Retina (tissue), 1 donor: ENCODE data around the gene TWIST2.

ENCODE experiments used
- DNase-seq: peaks from one replicate; pipeline ENCODE4 v3.0.0-alpha.2; 2016

Gene TWIST2

DNA sequence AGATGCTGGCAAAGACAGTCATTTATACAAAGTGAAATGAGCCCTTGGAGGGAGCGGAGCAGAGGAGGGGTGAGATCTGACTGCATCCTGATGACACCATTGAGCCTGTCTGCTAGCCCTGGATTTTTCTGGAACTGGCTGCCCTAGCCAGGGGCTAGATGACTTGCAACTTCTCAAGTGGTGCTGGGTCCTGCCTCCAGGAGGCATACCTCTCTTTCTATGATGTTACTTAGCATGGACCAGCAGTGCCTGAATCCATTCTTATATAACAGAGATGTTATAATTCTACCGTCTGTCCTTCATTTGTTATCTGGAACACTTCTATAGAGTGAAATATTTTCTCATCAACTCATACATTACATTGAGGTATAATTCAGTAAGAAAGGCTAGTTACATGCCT lies 8.5 kb upstream of the TWIST2 start:
- no peak for DNase-seq

DNA sequence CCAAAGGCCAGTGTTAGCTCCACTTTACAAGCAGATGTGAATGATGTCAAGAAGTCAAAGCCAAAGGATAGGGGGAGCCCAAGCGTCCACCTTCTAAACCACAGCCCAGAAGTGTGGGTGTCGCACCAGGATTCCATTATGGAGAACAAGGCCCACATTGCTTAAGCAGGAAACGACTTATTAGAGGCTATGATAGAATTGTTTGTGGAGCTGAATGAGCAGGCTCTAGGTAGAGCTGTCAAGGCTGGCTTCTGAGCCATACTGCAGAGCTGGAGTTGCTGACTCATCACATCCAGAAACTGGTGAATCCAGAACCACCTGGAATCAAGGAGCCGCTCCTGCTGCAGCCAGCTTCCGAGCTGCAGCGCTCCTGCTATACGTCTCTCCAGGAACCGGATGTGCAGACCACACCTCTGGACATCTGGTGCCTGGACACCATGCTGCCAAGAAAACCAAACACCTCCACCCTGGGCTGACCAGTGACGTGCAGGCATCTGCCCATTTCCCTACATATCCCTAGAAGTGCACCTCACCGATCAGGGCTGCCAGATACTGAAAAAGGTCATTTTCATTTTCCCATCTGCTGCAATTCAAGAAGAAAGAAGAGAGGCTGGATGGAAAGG lies 6.2 kb upstream of the TWIST2 start:
- no peak for DNase-seq

DNA sequence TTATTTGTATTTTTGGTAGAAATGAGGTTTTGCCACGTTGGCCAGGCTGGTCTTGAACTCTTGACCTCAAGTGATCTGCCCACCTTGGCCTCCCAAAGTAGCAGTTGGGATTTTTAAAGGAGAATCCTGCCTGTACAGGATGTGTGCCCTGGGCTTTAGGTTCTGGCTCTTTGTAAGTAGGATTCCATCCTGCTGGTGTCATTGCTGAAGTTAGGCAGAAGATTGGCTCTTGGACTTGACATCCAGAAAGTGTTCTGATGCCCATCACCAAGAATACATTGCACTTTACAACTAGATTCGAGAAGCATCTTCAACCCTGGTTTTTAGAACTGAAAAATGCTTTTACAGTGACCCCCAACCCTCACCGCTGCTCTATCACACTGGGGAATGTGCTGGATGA lies 4.4 kb upstream of the TWIST2 start:
- DNase-seq, result no peak

DNA sequence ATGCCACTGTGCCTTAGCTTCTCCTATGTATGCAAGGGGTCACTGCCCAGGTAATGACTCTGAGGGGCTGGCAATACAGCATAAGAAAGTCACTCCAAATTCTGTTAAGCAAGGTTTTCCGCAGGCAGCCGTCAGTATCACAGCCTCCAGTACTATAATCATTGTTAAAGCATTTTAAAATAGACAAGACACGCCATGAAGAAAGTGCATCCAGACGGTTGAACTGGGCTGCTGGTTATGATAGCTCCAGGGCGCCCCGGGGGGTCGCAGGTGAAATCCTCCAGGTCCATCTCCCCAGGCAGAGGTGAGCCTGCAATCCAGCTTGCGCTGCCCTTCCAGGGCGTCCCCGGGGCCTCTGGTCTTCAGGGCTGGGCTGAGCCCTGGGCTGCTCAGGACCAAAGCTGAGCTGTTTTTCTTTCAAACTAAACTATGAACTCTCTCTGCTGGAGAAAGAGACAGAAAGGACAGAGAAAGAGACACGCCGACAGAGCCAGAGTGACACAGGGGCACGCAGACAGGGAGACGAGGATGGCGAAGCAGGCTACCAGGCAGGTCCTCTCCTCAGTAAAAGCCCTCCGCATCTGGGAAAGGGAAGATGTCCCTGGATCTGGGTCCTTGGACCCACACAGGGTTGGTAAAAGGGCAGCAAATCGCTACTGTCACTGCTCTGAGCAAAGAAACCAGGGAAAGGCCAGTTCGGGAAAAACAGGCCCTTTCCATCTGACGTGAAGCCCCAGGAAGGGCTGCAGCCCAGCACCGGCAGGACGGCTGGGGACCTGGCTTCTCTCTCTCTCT lies 2.1 kb upstream of the TWIST2 start:
- DNase-seq, result no peak

DNA sequence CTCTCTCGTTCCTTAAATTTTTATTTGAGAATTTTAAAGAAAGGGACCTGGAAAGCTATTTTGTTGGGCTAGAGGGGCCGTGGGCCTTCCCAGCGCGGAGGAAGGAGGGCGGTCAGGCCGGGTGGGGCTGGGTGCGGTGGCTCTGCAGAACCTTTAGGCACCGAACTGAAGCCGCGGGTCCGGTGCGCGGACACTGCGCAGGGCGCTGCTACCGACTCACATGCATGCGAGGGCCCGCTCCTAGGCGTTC lies 1.6 kb upstream of the TWIST2 start:
- no peak for DNase-seq

DNA sequence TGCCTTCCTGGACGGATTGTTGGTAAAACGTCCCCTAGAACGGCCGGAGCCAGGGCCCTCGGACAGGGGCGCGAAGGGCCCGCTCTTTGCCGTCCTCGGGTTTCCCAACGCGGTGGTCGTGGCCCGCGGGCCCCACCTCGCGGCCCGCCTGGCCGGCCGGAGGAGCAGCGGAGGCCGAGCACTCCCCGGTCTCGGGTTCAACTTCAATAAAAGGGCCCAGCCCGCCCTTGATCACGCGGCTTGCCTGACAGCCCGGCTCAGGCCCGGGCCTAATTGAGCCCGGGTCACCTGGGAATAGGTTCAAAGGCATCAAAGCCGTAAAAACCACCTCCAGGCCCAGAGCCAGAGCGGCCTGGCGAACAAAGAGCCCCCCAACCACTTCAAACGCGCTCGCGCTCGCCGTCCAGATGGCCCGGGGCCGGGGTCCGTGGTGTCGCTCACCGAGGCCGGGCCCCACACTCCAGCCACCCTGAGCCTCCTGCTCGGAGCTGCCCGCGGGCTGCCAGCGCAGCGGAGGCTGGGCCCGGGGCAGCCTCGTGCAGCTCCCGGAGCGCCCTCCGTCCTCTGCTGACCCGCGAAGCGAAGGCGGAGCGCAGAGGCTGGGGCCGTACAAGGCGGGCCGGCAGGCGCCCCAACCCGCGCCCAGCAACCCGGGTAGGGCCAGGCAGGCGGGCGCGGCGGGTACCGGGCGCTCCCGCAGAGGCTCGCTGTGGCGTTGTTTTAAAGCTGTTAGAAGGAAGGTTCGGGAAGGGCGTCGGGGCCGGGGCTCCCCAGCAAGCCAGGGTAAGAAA lies 1.1 kb upstream of the TWIST2 start:
- DNase-seq, result peak; percentile 72

DNA sequence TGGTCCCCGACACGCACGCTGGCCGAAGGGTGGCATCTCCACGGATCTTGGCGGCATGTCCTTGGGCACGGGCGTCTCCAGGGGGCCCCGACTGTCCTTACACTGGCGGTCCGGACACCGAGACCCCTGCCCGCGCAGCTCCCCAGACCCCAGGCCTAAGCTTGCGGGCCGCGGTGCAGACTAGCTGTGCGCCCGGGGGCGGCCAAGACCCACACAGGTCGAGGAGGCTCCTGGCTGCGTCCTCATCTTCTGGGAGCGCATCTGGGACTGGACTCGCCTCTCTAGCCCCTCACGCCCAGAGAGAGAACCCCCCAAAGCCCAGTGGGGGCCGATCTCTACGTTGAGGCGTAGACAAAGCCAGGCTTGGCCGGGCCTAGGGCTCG lies 475 bp upstream of the TWIST2 start:
- DNase-seq, result no peak

DNA sequence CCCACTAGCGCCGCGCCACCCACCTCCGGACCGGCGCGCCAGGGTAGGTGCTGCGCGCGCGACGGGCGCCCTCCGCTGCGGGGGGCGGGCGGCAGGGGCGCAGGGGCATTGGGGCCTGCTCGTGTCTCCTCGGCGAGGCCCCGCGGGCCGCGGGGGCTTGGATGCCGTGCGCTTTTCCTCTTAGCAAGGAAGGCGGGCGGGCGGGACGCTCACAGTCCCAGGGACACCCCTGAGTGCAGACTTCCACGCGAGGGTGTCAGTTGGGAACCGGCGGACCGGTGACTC lies 748 bp downstream of the TWIST2 start:
- no peak for DNase-seq

DNA sequence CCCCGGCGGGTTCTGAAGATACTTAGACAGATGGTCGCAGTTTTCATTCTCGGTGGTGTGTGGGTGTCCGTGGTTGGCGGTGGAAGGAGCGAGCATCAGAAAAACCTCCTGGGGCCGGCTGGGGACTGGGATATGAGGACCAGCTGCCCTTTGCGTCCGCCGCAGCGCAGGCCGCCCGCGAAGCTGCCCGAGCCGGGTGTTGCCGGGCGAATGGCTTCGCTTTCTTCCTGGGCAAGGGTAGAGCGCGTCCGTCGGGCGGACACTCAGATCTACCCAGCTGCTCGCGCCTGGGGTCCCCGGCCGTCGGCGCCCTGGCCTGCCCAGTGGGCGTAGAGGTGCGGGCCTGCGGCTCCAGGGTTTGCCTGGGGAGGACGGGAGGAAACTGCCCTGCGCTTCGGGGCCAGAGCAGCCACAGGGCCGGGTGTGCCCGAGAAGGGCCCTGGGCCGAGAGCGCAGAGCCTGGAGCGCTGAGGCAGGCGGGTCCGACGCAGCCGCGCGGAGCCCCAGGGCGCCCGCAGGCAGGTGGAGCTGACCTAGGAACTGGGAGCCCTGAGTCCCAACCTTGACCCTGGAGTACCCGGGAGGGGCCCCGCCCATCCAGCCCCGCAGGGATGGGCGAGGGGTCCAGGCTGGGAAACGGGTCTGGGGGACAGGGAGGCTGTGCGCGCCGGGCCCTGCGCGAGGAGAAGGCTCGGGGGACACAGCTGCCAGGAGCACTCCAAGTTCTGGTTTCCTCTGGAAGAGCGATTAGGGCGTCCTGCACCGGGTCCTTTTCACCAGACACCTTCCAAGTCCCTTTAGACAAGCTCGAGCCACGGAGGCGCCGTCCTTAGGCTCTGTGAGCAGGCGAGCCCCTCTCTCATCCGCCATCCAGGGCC lies 1.3 kb downstream of the TWIST2 start:
- DNase-seq, result peak; percentile 61

DNA sequence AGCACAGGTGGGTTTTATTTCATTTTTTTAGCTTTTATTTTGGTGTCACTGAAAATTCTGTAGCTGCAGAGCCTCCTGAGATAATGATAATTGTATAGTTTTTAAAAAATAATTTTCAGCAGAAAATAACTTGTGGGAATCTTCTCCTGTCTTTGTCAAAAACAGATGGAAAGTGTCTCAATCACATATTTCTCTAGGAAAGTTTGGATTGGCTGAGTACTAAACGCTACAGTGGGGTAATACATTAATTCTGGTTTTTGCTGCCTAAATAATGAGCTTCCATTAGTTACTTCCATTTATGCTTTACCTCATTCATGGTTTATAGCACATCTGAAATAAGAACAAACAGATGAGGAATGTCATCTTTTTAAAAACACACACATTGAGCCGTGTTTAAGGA lies 2.2 kb downstream of the TWIST2 start:
- DNase-seq, result no peak

DNA sequence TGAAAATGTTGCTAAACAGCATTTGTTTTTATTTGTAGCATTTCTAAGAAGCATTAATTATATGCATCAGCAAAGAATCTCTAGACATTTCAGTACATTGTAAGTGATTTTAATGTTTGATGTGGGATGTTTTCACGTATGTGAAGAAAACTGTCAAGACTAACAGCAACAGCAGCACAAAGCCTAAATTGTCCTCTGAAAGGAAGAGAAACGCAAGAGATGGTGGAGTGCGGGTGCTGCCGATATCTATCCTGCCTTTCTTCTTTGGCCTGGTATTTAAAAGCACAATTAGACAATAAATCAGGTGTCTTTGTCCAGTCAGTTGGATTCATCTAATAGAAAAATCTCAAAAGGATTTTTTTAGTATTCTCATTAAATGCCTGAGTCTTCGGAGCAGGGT lies 3.1 kb downstream of the TWIST2 start:
- no peak for DNase-seq

DNA sequence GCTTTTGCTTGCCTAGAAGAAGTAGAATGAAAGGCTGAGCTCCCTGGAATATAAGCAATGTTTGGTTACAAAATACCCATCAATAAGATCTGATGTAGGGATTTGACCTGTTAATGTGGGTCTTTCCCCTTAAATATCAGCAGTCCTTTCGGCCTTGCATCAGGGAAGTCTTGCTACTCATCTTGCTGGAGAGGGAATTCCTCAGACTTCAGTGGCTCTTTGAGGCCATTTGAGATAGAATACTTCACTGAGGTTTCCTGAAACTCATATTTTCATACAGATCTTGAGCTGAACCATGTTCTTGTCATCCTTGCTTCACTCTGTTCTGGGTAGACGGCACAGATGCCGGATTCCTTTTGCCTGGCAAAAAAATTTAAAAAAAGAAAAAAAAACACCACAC lies 3.9 kb downstream of the TWIST2 start:
- DNase-seq, result no peak

DNA sequence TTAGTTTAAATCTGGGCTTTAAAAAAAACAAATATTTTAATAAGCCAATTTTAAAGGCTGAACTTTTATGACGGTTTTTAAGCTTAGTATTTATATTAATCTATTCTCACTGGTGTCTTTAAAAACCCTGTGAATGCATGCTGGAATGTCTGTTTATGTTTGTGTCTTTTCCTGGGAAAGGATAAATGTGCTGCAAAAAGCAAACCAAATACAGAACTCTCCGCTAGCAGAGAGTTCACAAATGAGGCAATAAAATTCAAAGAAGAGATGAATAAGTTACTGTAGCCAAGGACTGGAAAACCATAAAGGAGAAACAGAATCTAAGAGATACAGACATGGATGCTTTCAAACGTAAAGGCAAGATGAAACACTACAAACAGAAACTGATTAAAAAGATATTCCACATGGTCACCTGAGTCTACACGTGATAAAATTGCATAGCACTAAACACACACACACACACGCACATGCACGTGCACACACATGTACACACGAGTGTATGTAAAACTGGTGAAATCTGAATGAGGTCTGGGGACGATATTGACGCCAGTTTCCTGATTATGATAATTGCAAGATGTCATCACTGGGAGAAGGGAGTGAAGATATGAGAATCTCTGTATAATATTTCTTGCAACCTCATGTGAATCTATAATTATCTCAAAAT lies 4.5 kb downstream of the TWIST2 start:
- no peak for DNase-seq

DNA sequence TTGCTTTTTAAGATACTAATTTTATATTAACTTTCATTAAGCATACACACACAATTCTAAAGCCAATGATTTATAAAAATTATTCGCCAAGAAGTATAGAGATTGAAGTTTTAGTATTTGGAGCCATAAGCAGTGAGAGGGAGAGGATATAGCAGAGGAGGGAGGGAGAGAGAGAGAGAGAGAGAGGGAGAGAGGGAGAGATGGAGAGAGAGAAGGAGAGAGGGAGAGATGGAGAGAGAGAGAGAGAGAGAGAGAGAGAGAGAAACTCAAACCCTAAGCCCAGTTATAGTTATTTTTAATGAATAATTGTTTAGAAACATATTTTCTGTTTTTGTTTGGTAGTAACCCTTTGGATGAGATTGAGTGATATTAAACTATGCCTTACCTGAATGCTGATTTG lies 5.3 kb downstream of the TWIST2 start:
- DNase-seq, result no peak

DNA sequence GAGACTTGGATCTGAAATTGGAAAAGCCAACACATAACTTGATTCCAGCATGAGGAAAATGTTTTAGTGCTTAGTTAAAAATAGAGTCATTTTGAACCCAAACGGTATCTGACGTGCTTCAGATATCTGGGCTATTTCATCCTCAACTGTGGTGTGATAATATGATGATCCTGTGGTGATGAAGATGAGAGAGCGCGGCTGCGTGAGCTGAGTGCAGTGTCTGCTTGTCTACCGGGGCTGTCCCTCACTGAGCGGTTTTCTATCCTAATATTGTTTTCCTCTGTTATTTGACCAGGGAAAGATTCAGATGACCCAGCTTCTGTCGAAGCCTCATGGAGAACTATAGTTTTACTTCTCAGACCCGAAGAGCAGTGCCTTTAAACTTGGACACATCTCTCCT lies 5.8 kb downstream of the TWIST2 start:
- DNase-seq, result no peak

DNA sequence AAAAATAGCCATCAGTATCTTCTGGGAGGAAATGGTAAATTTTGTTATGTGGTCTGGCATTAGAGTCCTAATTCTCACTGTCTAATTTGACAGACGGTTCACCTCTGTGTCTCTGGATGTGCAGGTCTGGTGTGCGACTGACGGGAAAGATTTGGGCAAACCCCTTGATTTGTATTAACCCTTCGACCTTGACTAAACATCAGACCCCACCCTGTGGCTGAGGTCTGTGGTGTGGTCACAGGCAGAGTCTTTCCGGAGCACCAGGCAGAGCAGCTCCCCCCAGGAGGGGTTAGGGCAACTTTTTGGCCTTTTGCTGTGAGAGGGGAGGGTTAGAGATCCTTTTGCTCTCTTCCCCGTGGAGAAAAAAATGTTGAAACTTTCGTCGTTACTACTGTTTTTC lies 6.4 kb downstream of the TWIST2 start:
- no peak for DNase-seq

DNA sequence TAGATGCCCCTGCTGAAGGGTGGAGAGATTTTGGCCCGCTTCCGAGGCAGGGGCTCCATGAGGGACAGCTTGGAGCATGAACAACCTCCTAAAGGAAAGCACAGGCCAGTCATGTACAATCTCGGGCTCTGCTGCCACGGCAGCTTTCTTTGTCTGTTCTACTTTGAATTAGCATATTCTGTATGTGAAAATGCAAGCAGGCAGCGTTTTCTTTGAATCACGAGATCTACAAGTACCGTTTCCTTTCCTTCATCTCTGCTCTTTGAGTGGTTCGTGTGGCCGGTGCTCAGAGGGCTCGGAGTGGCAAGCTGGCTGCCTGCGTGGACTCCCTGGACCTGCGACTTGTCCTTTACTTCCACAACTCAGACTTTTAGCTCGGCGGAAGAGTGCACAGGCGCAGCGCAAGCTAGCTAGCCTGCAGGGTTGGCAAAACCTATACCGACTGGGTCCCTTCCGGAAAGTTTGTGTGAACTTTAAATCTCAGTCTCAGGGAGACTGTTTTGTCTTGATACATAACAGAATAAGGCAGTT lies 6.9 kb downstream of the TWIST2 start:
- DNase-seq, result no peak

DNA sequence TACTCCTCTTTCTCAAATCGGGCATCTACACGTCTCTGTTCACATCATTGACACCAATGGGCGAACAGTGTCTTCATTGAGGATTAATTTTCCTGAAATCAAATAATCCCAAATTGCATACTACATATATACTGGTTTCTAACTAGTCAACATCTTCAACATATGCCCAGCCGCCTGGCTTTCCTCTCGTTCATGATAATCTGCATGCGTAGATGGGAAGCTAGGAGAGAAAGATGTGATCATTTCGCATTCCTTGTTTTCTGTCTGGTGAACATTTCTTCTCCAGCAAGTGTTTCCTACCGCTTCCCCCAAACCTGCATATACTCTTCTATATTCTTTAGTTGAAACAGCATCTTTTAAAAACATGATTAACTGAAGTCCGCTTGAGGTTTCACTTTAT lies 7.4 kb downstream of the TWIST2 start:
- no peak for DNase-seq

DNA sequence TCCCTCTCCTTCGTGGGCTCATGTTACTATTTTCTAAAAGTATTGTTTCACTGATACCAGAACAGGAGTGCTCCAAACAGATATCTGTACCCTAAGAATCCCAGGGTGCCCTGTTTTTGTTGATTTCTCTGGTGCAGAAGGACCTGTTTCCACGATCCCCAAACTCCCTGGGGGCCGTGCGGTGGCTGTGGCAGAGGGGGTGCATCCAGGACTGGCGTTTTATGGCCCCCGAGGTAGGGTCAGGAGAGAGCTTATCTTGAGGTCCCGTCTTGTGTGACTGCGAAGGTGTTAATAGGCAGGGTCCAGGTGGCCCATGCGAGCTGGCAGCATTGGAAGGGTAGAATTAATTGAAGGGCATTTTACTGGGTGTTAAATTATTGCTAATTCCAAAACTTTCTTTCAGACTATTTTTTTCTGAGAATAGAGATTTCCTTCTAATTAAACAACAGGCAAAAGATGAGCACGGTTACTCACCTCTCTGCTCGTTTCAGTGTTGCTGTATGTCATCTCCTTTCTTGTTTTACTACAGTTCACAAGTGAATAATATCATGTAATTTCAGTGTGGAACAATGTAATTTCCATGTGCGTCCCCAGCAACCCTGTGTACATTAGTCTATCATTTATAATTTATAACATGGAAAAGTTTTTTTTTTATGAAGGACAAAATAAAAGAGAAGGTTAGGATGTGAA lies 8.2 kb downstream of the TWIST2 start:
- DNase-seq, result no peak

DNA sequence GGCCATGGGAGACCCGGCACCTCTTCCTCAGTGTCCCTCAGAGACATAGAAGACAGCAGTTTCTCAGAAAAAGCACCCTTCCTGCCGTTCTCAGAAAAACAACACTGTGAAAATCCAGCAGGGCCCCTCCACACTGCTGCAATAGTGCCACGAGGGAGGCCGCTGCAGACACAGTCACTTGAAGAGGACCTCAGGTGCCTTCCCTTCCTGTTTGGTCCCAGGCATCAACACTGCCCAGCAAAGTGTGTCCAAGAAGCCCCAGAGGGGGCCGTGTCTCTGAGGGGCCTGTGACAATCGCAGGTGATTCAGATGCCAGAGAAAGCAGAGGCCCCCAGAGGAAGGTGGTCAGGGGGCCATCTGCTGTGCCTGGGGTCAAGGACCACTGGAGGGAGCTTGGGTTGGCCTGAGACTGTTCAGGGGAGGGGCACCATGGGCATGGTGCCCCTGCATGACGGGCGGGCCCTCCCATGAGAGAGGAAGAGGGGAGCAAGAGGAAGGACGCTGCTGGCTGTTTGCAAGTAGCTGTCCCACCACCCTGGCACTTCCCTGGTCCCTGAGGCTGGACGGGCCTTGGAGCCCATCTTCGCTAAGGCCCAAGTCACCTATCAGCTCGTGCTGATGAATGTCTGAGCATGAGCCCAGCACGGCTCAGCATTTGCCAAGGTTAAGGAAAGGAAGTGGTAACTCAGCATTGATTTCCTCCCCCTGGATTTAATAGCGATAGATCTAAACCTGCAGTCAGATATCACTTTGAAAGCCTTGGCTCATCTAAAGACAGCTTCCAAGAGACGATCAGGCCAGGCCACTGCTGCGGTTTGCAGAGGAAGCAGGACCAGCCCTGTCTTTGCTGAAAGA lies 9.1 kb downstream of the TWIST2 start:
- no peak for DNase-seq

DNA sequence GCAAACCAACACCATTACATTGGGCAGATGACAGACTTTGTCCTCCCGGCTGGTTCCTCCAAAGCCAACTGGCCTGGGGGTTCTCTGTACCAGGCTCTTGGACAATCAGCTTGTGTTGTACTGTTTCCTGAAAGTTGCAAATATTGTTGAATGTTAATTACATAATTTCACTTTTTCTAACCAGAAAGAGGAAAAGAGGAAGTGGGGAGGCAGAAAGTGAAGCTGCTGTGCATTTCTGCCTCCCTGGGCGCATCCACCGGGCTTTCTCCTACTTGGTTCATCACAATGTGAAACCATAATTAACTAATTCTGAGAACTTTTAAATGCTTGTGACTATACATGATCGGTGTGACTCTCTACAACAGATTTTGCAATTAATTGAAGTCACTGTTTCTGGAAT lies 10.1 kb downstream of the TWIST2 start:
- DNase-seq, result no peak
